Activated CD8-positive, alpha-beta T cell treated with anti-CD3 and anti-CD28 coated beads for 36 hours (primary cell): ENCODE measurements around the gene MRNIP. TPM values are rescaled to one million over a fixed set of nuclear protein-coding genes. Genes with fewer than 3 reads are reported as not detected.

Source experiments
- ATAC-seq: fragments of 200-7000 bp; cut with Tn5 transposase; one replicate; pipeline ENCODE4 v1.10.0; 2021; ENCODE audit warnings: mild to moderate bottlenecking, moderate library complexity
- CTCF ChIA-PET: fragments of 350-600 bp; sonication (Branson Sonifier 250); formaldehyde crosslinking; loops from one replicate; lab custom pipeline; 2021; ENCODE audit warnings: antibody characterized with exemption; lab: Charles Lee
- POLR2A ChIA-PET: fragments of 350-600 bp; sonication (Branson Sonifier 250); formaldehyde crosslinking; loops from one replicate; lab custom pipeline; 2021; ENCODE audit warnings: antibody characterized with exemption; lab: Charles Lee
- DNase-seq: peaks from one replicate; pipeline ENCODE4 v3.0.0-alpha.2; 2020
- H3K27ac Mint-ChIP-seq: one replicate; pipeline ENCODE4 v1.8.0; 2021; ENCODE audit warnings: mild to moderate bottlenecking, mixed read lengths
- H3K27me3 Mint-ChIP-seq: one replicate; pipeline ENCODE4 v1.8.0; 2021; ENCODE audit warnings: mixed read lengths
- H3K36me3 Mint-ChIP-seq: one replicate; pipeline ENCODE4 v1.8.0; 2021; ENCODE audit warnings: low read depth, mixed read lengths
- H3K4me1 Mint-ChIP-seq: one replicate; pipeline ENCODE4 v1.8.0; 2021; ENCODE audit warnings: low read depth, mixed read lengths
- H3K4me3 Mint-ChIP-seq: one replicate; pipeline ENCODE4 v1.8.0; 2021; ENCODE audit warnings: mild to moderate bottlenecking, moderate library complexity, mixed read lengths
- H3K9me3 Mint-ChIP-seq: one replicate; pipeline ENCODE4 v1.8.0; 2021; ENCODE audit warnings: mixed read lengths
- CTCF ChIP-seq: fragments of 200-600 bp; IDR thresholded peaks from one replicate; pipeline ENCODE4 v1.8.0; 2022; ENCODE audit warnings: antibody characterized with exemption, mild to moderate bottlenecking
- intact Hi-C: fragments of 100-400 bp; cut with micrococcal nuclease; formaldehyde crosslinking; loops from one replicate; pipeline ENCODE4 v1.10.0; 2022
- total RNA-seq, 2 experiments: library from RNA; stranded (reverse); gene quantifications; one replicate each; pipeline ENCODE4 v1.2.3, GENCODE V29; 2021

Gene MRNIP
- total RNA-seq, 2 experiments from 2014 or later, result 19.8 to 21.5 TPM

- Mint-ChIP-seq H3K9me3 (no peaks in the 10 kb centered on the region), H3K4me3 (no peak overlapping the region), H3K36me3 (peaks cover 19% of the 10 kb centered on the region), H3K27me3 (no peaks in the 10 kb centered on the region), H3K4me1 (peaks cover 4% of the 10 kb centered on the region), H3K27ac (no peak overlapping the region)
- DNase-seq (no peak), ATAC-seq (no peak)
- CTCF ChIA-PET, result interaction anchor here (0.7 to 2.3 kb wide), 3 partner anchors 8 to 64 kb away, joined by 3 to 8 read pairs (median 8); no protein-coding TSS in a partner anchor
- no peak for TF ChIP-seq CTCF
- POLR2A ChIA-PET, result interaction anchor here (2.2 kb wide), 1 partner anchor 8 kb away, joined by 5 read pairs; no protein-coding TSS in a partner anchor
- intact Hi-C loops, result no loop called here
These were observed 7.0 kb upstream of the MRNIP start for GRCh38 chr5:179865491-179866240.

- H3K4me1 Mint-ChIP-seq, result peaks cover 8% of the 10 kb centered on the region
- ChIA-PET CTCF (no interaction called here), POLR2A (interaction anchor here (0.6 to 2.2 kb wide), 2 partner anchors 9 to 307 kb away, joined by 3 to 5 read pairs; no protein-coding TSS in a partner anchor)
- no peaks in the 10 kb centered on the region for H3K27me3 Mint-ChIP-seq
- intact Hi-C loops, result no loop called here
- no peaks in the 10 kb centered on the region for H3K9me3 Mint-ChIP-seq
- no peak overlapping the region for H3K4me3 Mint-ChIP-seq
- H3K27ac Mint-ChIP-seq, result no peak overlapping the region
- TF ChIP-seq CTCF, result no peak
- DNase-seq (no peak), ATAC-seq (no peak)
- H3K36me3 Mint-ChIP-seq, result peaks cover 18% of the 10 kb centered on the region
These were observed 6.1 kb upstream of the MRNIP start for GRCh38 chr5:179864686-179865085.

GRCh38 chr5:179863449-179864085 lies 5.0 kb upstream of the MRNIP start:
- no peak for TF ChIP-seq CTCF
- H3K4me3 Mint-ChIP-seq, result no peak overlapping the region
- POLR2A ChIA-PET, result interaction anchor here (0.6 to 2.2 kb wide), 2 partner anchors 10 to 18 kb away, joined by 3 to 5 read pairs; no protein-coding TSS in a partner anchor
- H3K36me3 Mint-ChIP-seq, result peaks cover 18% of the 10 kb centered on the region
- intact Hi-C loops, result no loop called here
- H3K27ac Mint-ChIP-seq, result no peak overlapping the region
- no peak for ATAC-seq
- no peak for DNase-seq
- no peaks in the 10 kb centered on the region for H3K27me3 Mint-ChIP-seq
- H3K9me3 Mint-ChIP-seq, result no peaks in the 10 kb centered on the region
- CTCF ChIA-PET, result no interaction called here
- H3K4me1 Mint-ChIP-seq, result peaks cover 9% of the 10 kb centered on the region

- POLR2A ChIA-PET, result no interaction called here
- TF ChIP-seq CTCF, result no peak
- no peak overlapping the region for H3K4me3 Mint-ChIP-seq
- no peak overlapping the region for H3K27ac Mint-ChIP-seq
- H3K27me3 Mint-ChIP-seq, result no peaks in the 10 kb centered on the region
- H3K36me3 Mint-ChIP-seq, result peaks cover 16% of the 10 kb centered on the region
- H3K4me1 Mint-ChIP-seq, result peaks cover 11% of the 10 kb centered on the region
- ATAC-seq, result no peak
- CTCF ChIA-PET, result interaction anchor here (1.8 kb wide), 1 partner anchor 61 kb away, joined by 5 read pairs; no protein-coding TSS in a partner anchor
- no peak for DNase-seq
- intact Hi-C loops, result no loop called here
- H3K9me3 Mint-ChIP-seq, result no peaks in the 10 kb centered on the region
These were observed 4.3 kb upstream of the MRNIP start for GRCh38 chr5:179862891-179863290.

- H3K27ac Mint-ChIP-seq, result no peak overlapping the region
- H3K9me3 Mint-ChIP-seq, result no peaks in the 10 kb centered on the region
- ChIA-PET POLR2A (no interaction called here), CTCF (interaction anchor here (0.6 to 1.8 kb wide), 2 partner anchors 61 to 99 kb away, joined by 3 to 5 read pairs; no protein-coding TSS in a partner anchor)
- ATAC-seq (no peak), DNase-seq (no peak)
- no peak for TF ChIP-seq CTCF
- H3K4me3 Mint-ChIP-seq, result no peak overlapping the region
- intact Hi-C loops, result no loop called here
- H3K27me3 Mint-ChIP-seq, result no peaks in the 10 kb centered on the region
- H3K4me1 Mint-ChIP-seq, result peaks cover 14% of the 10 kb centered on the region
- peaks cover 16% of the 10 kb centered on the region for H3K36me3 Mint-ChIP-seq
These were observed 3.7 kb upstream of the MRNIP start for GRCh38 chr5:179862296-179862695.
